ENCODE measurements around the gene MTHFD1L. TPM values are rescaled to one million over a fixed set of nuclear protein-coding genes. Genes with fewer than 3 reads are reported as not detected.

The MTHFD1L gene
- total and polyA plus RNA-seq, 2 of the 8 experiments (the other 6 are each of a cell fraction or from before 2014, with no cell fraction given), result 29.2 to 105 TPM

DNA sequence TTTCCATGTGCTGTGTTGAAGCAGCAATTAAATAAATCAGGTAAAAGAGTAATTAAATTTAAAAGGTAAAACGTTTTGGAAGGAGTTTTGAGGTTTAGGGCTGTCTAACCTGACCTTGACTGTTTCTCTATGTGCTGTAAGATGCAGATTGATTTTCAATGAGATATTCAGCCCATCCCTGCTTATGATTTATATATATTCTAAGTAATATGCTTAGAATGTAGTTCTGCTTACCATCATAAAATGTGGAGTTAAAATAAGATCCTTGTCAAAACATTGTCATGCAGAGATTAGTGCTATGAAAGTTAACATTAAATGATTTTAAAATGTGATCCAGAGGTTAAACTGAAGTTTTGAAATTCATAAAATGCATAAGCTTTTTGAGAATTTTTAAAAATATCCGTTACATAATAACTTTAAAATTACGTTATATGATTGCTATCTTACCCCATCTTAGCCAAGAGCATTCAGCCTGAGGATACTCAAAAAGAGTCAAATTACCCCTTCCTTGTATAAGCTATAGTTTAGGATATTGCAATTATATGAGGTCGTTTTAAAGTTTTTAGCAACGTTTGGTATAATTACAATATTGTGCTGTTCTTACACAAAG is 122.5 kb downstream of the MTHFD1L start (continued):
- TF ChIP-seq, protein P1, sequence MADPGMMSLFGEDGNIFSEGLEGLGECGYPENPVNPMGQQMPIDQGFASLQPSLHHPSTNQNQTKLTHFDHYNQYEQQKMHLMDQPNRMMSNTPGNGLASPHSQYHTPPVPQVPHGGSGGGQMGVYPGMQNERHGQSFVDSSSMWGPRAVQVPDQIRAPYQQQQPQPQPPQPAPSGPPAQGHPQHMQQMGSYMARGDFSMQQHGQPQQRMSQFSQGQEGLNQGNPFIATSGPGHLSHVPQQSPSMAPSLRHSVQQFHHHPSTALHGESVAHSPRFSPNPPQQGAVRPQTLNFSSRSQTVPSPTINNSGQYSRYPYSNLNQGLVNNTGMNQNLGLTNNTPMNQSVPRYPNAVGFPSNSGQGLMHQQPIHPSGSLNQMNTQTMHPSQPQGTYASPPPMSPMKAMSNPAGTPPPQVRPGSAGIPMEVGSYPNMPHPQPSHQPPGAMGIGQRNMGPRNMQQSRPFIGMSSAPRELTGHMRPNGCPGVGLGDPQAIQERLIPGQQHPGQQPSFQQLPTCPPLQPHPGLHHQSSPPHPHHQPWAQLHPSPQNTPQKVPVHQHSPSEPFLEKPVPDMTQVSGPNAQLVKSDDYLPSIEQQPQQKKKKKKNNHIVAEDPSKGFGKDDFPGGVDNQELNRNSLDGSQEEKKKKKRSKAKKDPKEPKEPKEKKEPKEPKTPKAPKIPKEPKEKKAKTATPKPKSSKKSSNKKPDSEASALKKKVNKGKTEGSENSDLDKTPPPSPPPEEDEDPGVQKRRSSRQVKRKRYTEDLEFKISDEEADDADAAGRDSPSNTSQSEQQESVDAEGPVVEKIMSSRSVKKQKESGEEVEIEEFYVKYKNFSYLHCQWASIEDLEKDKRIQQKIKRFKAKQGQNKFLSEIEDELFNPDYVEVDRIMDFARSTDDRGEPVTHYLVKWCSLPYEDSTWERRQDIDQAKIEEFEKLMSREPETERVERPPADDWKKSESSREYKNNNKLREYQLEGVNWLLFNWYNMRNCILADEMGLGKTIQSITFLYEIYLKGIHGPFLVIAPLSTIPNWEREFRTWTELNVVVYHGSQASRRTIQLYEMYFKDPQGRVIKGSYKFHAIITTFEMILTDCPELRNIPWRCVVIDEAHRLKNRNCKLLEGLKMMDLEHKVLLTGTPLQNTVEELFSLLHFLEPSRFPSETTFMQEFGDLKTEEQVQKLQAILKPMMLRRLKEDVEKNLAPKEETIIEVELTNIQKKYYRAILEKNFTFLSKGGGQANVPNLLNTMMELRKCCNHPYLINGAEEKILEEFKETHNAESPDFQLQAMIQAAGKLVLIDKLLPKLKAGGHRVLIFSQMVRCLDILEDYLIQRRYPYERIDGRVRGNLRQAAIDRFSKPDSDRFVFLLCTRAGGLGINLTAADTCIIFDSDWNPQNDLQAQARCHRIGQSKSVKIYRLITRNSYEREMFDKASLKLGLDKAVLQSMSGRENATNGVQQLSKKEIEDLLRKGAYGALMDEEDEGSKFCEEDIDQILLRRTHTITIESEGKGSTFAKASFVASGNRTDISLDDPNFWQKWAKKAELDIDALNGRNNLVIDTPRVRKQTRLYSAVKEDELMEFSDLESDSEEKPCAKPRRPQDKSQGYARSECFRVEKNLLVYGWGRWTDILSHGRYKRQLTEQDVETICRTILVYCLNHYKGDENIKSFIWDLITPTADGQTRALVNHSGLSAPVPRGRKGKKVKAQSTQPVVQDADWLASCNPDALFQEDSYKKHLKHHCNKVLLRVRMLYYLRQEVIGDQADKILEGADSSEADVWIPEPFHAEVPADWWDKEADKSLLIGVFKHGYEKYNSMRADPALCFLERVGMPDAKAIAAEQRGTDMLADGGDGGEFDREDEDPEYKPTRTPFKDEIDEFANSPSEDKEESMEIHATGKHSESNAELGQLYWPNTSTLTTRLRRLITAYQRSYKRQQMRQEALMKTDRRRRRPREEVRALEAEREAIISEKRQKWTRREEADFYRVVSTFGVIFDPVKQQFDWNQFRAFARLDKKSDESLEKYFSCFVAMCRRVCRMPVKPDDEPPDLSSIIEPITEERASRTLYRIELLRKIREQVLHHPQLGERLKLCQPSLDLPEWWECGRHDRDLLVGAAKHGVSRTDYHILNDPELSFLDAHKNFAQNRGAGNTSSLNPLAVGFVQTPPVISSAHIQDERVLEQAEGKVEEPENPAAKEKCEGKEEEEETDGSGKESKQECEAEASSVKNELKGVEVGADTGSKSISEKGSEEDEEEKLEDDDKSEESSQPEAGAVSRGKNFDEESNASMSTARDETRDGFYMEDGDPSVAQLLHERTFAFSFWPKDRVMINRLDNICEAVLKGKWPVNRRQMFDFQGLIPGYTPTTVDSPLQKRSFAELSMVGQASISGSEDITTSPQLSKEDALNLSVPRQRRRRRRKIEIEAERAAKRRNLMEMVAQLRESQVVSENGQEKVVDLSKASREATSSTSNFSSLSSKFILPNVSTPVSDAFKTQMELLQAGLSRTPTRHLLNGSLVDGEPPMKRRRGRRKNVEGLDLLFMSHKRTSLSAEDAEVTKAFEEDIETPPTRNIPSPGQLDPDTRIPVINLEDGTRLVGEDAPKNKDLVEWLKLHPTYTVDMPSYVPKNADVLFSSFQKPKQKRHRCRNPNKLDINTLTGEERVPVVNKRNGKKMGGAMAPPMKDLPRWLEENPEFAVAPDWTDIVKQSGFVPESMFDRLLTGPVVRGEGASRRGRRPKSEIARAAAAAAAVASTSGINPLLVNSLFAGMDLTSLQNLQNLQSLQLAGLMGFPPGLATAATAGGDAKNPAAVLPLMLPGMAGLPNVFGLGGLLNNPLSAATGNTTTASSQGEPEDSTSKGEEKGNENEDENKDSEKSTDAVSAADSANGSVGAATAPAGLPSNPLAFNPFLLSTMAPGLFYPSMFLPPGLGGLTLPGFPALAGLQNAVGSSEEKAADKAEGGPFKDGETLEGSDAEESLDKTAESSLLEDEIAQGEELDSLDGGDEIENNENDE (IDR thresholded peaks at IDR 0.05; ENCODE audit: insufficient replicate concordance, low read length), result no peak
- TF ChIP-seq, protein P2, sequence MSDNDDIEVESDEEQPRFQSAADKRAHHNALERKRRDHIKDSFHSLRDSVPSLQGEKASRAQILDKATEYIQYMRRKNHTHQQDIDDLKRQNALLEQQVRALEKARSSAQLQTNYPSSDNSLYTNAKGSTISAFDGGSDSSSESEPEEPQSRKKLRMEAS (IDR thresholded peaks at IDR 0.05), result no peak
- no peak for TF ChIP-seq BCL11A (IDR thresholded peaks at IDR 0.05; ENCODE audit: low read depth in 2 of 2, low read length in 2 of 2)

Measured in H1 (cell line).